HS-27A (cell line): ENCODE results near the gene RETREG2.

Experiments
- DNase-seq: peaks from one replicate; pipeline ENCODE4 v3.0.0-alpha.2; 2012; ENCODE audit warnings: low read depth, missing footprints

The RETREG2 gene, protein sequence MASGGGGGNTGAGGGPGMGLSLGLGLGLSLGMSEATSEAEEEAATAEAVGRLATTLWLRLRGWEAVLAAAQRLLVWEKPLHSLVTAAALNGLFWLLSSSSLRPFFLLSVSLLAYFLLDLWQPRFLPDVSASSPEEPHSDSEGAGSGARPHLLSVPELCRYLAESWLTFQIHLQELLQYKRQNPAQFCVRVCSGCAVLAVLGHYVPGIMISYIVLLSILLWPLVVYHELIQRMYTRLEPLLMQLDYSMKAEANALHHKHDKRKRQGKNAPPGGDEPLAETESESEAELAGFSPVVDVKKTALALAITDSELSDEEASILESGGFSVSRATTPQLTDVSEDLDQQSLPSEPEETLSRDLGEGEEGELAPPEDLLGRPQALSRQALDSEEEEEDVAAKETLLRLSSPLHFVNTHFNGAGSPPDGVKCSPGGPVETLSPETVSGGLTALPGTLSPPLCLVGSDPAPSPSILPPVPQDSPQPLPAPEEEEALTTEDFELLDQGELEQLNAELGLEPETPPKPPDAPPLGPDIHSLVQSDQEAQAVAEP

DNA sequence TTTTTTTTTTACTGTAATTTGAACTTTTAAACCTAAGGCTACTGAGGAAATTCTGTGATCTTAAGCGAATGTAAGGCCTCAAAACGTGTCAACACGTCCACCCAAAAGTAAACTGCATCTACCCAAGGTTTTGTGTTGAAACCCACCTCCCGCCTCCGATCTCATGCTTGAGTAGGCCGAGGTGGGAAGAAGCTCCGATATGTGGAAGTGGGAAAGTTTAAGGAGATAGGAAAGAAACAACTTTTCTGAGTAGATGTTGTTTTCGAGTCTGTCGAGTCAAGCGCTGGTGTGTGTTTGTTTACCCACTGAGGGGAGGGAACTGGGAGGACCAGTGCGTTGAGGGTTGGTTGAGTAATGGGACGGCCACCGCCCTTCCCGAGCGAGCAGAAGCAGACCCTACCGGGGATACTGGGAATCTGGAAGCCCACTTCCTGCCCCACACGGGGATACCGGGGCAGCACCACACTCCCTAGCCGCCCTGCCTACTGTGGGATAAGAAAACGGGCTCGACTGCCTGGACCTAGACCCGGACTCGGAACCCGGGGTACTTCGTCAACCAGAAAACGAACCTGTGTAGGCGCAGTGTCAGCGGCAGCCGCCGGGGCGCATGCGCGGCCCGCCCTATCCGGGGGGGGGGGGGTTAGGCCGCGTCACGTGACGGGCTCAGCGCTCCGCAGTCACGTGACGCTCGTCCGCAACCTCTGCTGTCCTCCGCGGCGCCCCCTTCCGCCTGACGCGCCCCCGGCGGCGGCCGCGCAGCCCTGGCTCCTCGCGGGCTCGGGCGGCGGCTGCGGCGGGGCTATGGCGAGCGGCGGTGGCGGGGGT, at the start of gene RETREG2:
Gene RETREG2 (plus strand): TSS at position 724 of the 825 bp plus-strand sequence. CDS start 78 bp downstream, at position 802.
- no peak for DNase-seq

GRCh38 chr2:219128396-219128795, 49.7 kb upstream of the RETREG2 start:
- no peak for DNase-seq

DNA sequence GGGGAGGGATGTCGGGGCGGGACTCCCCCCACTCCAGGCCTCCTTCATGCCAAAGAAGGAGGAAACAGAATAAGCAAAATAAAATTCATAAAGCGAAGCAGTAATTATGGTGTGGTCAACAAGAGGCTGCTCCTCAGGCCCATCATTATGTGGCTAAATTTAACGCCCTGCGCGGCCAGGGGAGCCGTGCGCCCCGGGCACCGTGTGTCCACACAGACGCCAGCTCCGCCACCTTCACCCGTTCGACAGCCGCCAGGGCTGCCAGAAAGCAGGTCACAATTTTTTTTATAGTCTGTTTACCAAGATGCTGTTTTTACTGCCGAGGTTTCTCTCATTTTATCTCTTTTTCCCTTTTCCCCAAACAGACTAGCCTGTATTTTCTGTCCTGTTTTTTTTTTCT, 48.5 kb upstream of the RETREG2 start:
- DNase-seq, result no peak

DNA sequence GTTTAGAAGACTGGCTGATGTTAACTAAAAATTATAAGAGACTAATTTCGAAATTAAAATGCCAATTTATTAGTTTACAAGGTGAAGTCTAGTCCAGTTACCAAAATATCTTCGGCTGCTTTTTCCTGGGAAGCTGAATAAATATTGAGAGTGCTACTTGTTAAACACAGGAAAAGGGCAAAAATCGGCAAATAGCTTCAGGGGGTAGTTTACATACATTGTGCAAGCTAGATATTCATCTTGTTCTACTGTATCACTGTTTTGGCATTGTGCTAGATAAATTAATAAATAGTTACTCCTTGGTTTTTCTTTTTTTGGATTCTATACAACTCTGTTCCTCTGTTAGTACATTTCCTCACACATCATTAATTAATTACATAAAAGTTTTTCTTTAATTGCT, 46.7 kb upstream of the RETREG2 start:
- DNase-seq, result no peak

DNA sequence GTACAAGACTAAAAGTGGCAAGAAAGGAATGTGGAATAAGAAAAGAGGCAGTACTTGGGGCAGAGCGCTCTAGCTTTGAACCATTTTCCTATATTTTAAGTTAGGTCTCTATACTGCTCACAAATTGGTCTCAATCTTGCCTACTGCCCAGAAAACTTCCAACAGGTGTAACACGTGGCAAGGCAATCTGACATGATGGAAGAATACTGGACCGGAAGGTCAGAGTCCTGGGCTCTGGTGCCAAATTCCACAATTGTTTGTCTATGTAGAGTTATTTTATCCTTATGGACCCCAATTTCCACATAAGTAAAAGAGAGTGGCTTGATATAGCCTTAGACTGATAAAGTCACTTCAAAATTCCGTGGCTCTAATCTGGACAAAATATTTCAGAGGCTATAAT, 46.3 kb upstream of the RETREG2 start:
- no peak for DNase-seq

DNA sequence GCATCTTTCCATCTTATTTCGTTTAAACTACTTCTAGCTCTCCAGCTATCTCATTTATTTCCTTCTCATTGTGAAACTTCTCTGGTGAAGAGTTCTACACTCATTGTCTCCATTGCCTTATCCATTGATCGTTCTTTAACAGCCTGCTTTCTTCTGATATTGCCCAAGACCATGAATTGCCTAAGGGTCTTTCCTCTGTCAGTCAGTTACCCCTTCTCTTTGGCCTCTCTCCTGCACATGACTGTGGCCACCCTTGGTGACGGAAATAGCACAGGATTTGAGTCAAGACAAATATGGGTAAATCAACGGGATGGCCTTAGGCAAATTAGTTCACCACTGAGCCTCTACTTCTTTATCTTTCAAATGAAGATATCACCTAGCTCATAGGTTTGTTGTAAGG, 44.1 kb upstream of the RETREG2 start:
- no peak for DNase-seq

- no peak for DNase-seq
These were observed 37.4 kb upstream of the RETREG2 start for GRCh38 chr2:219140722-219141121.

- peak; percentile 75 for DNase-seq
These were observed 35.7 kb upstream of the RETREG2 start for GRCh38 chr2:219142329-219142728.

GRCh38 chr2:219149667-219150066, 28.4 kb upstream of the RETREG2 start:
- no peak for DNase-seq

DNA sequence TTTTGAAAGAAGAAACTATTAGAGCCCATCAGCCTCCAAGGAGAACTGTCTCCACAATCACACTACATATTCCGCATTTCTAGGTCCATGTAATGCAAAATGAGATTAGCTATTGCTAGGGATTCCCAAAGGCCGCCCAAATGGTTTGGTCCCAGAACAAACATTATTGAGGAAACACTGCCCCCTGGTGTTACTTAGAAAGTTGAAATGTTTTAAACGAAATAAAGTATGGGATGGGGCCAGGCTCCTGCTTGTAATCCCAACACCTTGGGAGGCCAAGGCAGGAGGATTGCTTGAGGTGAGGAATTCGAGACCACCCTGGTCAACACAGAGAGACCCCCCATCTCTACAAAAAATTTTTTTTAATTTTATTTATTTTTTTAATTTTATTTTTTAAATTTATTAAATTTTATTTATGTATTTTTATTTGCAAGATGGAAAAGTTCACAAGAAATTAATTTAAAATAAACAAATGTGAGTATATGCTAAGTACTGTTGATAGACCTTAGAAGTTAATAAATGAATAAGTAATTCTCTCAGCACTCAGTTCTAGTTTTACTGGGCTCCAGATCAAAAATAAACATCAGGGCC, 22.9 kb upstream of the RETREG2 start:
- DNase-seq, result no peak

DNA sequence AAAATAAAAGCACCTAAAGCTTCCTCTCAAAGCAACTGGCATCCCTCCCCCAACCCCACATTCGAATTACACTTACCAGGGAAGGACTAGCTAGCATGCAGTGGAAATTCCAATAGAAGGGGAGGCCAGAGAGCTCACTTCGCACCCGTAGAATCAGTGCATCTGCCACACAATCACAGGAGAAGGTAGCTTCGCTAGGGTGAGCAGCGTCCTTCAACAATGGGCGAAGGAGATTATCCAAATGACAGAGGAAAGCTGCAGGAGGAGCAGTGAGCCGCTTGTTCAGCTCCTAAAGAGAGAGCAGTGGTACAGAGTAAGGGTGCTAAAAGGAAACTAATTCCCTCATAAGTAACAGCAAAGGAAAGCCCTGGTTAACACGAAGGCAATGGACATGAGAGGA, 20.7 kb upstream of the RETREG2 start:
- no peak for DNase-seq

DNA sequence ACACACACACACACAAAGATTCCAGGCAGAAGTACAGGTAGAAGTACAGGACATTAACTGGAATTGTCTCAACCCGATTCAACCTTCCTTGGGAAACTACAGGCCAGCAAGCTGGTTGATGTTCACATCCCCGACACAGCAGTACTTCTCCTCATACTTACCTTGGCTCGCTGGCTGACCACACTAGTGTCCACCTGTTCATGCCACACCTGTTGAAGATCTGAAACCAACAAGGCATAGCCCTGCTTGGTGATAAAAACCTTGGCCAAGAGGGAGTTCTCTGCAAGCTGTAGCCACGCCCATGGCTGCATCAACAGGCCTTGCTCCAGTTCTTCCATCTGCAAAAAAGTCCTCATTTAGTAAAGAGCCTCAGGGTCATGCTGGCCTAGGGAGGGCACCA, 20.1 kb upstream of the RETREG2 start:
- no peak for DNase-seq

GRCh38 chr2:219158586-219158985, 19.5 kb upstream of the RETREG2 start:
- no peak for DNase-seq

GRCh38 chr2:219159771-219160185, 18.3 kb upstream of the RETREG2 start:
- DNase-seq, result no peak

DNA sequence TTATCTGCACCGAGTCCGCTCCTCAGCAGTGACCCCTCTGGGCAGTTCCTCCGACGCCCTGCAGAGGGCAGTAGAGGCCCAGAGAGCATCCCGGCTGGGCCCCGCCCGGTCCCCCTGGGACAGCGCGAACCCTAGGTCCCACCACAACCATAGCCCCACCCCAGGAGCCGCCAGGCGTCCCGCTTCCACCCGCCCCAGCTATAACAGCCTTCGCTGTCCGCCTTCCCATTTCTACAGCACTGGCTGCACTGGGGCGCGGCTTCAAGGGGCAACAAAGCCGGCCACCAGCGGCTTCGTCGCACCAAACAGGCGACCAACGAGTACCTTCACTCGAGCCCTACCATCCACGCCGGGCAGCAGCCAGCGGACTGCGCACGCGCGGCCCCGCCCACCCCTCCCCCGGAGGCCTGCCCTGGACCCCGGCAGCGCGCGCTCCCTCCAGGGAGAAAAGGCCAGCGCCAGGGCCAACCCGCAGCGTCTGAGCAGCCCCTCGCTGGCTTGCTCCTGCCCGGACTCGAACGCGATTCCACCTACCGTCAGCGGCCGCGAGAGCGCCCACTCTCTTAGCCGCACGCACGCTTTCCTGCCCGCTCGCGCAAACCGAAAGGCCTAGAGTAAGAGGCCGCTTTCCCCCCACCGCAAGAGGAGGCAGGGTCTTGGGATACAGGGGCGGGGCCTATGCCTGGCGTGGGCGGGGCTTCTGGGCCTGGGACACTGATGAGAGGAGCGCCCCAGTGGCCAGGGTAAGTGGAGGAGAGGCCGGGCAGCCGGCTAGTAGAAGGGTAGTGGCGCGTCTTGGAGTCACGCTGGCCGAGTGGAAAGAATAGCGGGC, 17.7 kb upstream of the RETREG2 start, which contains the start of gene NHEJ1:
Gene NHEJ1 (minus strand): TSS at position 630 of the 832 bp plus-strand sequence. CDS start 2,453 bp downstream, outside the sequence.
- DNase-seq, result no peak

- DNase-seq, result no peak
These were observed 17.0 kb upstream of the RETREG2 start for GRCh38 chr2:219161097-219161496.

- DNase-seq, result no peak
These were observed 14.9 kb upstream of the RETREG2 start for GRCh38 chr2:219163156-219163555.

DNA sequence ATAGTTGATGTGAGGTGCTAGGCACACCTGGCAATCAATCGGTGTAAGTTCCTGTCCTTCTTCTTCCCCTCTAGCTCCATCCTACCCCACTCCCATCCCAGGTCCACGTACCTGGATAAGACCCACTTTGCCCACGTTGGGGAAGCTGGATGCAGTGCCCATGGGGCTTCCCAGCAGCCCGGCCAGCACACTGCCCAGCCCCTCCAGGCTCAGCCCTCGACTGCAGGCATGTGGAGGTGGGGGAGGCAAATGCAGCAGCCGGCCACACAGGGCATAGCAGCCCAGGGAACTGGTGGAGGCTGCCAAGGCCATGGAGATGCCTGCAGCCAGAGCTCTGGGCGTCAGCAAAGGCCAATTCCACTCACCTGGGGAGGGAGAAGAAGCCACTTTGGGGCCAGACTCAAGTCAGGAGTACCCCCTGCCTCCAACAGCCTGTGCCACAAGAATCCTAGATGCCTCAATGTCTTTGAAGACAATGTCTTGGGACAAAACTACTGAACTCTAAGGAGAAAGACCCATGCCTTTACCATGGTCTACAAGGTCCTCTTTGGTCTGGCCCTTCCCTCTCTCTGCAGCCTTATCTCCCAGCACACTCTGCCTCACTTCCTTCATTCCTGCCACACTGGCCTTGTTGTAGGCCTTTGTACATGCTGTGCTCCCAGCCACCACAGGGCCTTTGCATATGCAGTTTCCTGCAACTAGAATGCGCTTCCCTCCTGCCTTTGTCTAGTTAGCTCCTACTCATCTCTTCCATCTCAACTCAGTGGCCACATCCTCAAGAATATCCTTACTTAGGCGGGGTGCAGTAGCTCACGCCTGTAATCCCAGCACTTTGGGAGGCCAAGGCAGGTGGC, 12.8 kb upstream of the RETREG2 start:
- DNase-seq, result no peak

DNA sequence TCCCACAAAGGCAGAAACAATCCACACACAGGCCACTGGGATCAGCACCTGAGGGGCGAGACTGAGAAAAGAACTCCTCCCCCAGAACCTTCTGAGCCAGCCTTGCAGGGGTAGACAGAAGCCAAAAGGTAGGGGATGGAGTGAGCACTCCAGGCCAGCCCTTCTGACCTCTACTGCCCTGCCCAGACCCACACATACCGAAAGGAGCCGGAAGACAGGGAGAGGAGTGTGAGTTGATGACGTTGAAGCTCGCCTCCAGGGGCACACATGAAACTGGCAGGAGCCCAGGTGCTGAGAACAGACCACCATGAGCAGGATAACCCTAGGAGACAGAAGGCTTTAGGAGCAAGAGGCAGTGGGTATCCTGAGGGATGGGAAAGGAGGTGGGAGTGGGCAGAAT, 10.1 kb upstream of the RETREG2 start:
- DNase-seq, result no peak

- DNase-seq, result no peak
These were observed 9.5 kb upstream of the RETREG2 start for GRCh38 chr2:219168526-219168925.

DNA sequence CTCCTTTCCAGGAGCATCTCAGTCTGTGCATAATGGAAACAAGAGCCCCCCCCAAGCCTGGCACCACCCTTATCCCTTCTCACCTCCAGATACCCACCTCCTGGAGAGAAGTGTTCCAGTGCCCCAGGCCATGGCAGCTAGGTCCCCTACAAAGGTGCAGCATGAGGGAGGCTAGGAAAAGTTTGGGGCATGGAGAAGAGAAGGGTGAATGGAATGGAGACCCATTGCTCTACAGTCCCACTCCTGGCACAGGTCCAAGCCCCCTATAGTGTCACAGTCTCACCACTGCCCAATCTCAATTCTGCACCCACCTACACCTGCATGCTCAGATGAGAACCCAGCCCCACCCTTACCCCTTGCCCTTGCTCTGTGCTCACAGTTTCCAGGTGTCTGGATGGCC, 9.1 kb upstream of the RETREG2 start:
- no peak for DNase-seq
